Activated CD4-positive, alpha-beta T cell treated with anti-CD3 and anti-CD28 coated beads, Interleukin-2, amount 50 U/mL, for 16 hours (primary cell): ENCODE results near the gene PHC2.
A peak's percentile ranks its signal among the peaks of the same experiment; 100 is the strongest.
"Not testable (repeated sequence)": the region's sequence is repeated elsewhere in the genome, so short reads cannot be mapped to it uniquely, and the experiment has no call there.

Experiments
- DNase-seq: peaks from one replicate; pipeline ENCODE4 v3.0.0-alpha.2; 2020

PHC2 gene

DNA sequence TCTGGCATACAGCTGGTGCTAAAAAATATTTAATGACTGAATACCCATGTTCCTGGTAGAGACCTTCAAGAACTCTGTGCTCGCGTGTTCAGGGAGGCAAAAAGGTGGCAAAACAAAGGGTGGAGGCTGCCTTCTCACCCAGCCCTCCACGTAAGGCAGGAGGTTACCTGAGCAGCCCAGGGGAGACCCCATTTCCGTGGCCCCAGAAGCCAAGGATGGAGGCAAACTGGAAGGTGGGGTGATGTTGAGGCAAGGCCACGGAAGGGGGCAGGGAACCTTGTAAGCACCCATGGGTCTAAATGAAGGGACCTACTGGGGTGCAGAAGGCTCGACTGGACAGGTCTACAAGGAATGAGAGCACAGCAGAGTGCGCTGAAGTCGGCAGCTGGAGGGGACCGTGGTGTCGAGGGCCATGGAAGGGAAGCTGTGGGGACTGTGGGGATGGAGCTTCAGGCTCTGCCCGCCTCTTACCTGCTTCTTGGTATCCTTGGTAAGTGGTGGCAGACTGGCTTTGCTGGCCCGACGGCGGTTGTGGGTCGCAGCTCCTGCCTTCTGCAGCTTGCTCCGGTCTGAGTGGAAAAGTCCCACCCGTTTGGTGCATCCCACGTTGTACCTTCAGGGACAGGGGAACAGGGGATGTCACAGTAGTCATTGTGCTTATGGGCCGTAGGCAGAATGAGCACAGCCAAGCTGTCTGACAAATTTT is 101.1 kb downstream of the PHC2 start:
- DNase-seq: no peak

DNA sequence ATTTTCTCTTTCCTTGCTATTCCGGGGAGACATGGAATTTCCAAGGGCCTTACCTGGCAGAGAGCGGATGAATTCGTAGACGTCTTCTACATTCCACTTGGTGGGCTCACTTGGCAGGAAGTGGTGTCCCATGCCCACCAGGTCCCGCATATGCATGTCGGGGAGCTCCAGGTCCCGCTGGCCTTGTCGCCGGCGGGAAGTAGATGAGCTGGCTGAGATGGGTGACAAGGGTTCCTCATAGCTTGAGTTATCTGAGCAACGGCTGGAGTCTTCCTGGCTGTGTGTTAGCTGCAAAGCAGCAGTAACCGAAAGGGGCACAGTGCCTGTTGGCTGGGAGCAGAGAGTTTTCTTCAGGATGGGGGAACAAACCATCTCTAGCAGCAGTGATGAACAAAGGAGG is 102.1 kb downstream of the PHC2 start:
- no peak for DNase-seq

DNA sequence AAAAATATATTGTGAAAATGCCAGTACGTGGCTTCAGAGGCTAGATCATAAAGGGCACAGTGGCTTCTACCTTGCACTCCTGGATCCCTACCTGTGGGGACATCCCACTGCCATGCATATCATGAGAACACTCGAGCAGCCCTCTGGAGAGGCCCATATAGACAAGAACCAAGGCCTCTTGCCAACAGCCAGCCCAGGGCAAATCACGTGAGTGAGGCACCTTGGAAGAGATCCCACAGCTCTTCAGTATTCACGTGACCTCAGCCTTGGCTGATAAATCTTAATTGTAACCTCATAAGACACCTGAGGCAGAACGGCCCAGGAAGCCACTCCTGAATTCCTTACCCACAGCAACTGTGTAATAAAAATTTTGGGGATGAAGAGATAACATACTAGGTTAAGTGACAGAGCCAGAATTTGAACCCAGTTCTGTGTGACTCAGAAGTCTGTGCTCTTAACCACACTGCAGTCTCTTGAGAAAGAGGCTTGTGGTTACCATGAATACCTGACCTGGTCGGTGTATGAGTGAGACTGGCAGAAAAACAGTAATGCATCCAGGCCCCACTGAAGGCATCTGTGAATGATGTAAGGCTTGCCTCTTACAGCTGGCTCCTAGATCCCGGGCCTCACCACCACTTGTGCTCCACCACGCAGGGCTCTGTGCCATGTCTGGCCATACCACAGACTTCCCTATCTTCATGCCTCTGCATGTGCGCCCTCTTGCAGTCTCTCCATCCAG is 103.1 kb downstream of the PHC2 start:
- DNase-seq: peak; percentile 32

DNA sequence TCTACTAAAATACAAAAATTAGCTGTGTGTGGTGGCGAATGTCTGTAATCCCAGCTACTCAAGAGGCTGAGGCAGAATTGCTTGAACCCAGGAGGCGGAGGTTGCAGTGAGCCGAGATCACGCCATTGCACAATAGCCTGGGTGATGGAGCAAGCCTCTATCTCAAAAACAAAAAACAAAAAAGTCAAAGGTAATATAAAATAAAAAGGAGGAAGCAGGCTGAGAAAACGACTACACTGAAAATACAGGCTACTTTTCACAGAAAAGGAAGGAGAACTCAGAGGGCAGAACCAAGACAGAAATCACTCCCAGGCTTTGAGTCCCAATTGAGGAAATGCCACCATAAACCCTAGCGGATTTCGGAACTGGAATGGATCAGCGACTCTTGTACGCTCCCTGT is 104.1 kb downstream of the PHC2 start:
- DNase-seq: no peak

DNA sequence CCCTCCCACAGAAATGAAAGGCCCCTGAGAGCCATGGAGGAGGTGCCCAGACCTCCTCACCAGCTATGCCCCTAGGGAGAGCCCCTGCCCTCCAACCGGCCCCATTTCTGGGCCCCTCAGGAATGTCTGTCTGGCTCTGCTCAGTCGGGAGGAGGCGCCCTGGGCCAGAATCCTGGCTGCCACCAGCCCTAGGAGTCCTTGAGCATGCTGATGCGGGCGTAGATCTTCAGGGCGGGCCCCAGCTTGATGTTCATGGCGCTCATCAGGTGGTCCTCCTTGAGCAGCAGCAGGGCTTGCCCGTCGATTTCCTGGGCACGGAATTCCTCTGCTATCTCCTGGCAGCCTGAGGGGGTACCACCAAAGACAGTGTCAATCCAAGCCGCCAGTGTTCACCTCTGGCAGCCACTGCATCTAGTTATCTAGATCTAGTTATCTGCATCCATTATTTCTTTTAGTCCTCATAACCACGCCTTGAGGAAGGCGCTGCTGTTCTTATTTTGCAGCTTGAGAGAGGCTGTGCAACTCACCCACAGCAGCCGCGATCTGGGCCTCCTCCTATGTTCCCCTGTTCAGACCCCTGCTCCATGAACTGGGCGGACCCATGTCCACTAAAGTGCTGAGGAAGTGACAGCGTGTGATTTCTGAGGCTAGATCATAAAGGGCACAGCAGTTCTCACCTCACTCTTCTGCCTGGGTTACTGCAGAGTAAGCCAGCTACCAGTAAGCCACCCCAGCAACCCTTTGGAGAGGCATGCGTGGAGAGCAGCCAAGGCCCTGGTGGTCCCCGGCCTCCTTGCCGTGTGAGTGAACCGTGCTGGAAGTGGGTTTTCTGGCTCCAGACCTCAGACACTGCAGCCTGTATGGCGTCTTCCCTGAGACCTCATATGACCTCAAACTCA is 106.0 kb downstream of the PHC2 start:
- no peak for DNase-seq

DNA sequence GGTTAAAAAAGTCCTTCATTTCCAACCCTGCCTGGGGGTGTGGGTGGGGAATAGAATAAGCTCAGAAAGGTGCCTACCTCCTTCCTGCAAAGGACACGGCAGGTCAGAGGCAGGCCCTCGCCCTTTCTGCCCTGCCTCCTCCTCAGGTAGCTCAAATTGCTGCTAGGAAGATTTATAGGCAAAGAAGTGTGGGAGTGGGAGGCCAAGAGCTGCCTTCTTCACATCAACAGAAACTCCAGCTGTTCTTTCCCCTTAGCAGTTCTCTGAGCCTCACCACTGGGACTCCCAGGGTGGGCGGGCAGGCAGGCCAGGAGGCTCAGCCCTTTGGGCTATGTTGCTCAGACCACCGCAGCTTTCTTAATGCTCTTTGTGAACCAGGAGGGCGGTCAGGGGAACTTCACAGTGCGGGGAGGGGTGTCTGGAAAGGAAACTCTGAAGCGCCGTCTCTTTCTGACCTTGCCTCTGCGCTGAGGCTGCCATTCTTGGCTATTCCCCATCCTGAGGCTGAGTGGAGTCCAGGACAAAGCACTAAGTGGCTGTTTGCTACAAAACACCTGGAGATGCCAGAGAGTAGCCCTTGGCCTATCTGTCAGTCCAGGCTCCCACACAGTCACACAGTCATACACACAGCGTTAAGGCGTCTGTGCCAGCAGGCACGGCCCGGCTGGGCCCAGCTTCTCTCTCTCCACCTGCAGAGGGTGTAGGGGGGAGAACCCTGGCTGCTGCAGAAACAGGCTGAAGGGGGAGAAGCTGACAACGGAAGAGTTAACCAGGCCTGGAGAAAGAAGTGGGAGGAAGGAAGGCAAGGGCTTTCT is 107.0 kb downstream of the PHC2 start:
- DNase-seq: no peak

DNA sequence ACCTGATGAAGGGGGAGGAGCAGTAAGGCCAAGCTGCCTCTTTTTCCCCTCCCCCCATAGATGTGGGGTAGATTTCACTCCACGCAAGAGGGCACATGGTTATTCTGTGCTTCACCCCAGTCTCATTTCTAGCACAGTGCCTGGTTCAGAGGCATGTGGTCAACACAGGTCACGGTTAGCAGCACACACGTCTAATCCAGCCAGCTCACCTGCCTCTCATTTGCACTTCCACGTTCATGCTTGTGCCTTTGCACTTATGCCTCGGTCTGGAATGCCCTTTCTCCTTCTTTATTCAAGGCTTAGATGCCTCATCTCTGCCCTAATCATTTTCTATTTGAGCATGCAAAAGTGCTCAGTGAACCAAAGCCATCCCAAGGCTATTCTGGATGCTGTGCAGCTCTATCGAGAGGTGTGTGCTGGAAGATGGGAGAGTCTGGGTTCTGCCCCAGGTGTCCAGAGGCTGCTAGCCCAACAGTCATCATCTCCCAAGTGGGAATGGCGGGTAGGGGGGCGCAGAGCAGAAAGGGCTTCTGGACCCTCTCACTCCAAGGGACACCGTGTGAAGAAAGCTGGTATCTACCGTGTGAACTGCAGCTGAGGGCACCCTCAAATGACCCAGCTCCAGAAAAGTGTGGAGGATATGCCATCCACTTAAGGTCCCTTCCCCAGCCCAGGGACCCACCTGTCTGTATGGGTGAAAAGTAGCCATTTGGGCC is 107.9 kb downstream of the PHC2 start:
- no peak for DNase-seq

DNA sequence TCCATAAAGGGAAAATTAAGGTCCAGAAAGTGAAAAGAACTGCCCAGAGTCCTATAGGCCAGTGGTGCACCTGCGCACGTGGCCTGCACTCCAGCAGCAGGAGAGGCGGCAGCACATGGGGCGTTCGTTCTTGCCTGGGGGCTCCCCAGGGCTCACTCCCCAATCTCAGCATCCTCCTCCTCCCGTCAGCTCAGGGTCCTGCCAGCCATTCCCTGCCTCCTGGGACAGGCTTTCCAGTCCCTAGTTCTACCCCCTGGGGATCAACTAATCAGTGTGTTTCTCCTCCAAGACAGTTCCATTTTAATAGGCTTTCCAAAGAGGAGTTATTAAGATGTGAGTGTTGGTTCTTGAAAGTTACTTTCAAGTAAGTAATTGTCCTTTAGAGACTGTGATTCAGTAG is 108.8 kb downstream of the PHC2 start:
- no peak for DNase-seq

DNA sequence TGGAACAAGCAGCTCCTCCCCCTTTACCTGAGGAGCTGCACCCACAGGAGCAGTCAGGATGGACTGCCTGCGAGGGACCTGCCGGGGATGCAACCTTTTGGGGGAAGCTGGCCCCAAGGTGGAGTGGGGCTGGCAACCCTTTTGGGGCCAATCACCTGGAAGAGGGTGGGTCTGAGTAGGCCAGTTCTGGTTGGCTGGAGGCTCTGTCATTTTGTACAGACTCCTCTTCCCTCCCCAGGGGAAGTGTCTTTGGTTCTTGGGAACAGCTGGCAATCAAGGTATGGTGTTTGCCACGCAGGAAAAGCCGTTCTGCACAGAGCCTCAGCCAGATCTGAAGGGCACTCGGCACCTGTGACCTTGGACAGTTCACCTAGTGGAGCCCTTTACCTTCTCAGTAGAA is 109.7 kb downstream of the PHC2 start:
- no peak for DNase-seq

DNA sequence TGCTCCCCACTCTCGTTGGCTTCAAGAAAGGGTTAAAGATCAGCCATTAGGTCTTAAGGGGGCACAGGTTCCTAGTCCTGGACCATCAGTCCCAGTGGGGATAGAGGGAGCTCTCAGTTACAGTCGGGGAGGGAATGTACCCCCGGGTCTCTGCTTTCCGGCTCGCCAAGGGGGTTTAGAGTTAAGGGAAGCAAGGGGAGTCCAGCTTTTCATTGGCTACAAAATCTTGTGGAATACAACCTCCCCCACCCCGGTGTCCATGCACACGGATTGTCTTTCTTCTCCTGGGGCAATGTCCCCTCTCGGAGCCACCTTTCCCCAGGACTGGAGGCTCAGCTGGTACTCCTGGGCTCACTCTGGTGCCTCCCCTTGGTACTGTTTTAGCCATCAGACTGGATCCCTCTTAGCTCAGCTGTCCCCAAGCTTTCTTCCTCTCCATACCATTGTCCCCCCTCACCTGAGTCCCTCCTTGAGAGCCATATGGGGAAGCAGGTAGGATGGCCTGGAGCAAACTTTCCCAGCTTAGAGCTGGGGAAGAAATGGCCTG is 110.2 kb downstream of the PHC2 start, which contains the start of gene A3GALT2:
A3GALT2 (minus strand) TSS at position 480 of the 547 bp plus-strand sequence; CDS start at position 480, 0 bp downstream.
- no peak for DNase-seq

DNA sequence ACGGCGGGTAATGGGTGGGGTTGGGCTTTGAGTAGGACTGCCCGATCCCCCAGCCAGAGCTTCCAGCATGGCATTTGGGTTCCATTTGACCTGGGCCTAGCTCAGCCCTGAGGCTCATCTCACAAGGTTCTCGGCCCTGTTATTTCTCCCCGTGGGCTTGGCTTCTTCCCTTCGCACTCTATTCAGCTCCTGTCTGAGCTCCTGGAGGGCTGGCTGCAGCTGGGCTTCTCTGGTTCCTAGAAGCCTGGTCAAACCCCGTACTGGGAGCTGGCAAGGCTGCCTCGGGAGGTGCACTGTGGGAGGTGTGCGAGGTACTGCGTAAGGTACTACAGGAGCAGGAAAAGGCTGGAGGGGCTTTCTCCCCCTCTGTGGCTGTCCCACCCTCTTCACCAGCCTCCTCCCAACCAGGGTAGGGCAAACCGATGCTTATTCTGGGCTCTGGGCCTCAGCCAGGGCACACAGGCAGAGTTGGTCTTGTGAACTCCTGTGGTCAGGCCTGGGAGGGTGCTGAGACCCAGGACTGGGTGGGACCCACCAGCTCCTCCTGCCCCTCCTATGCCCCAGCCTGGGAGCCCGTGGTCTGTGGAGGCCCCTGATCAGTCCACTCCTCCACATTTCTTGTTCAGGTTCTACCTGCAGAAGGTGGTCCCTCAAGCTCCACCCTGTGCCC is 110.8 kb downstream of the PHC2 start:
- DNase-seq: no peak

DNA sequence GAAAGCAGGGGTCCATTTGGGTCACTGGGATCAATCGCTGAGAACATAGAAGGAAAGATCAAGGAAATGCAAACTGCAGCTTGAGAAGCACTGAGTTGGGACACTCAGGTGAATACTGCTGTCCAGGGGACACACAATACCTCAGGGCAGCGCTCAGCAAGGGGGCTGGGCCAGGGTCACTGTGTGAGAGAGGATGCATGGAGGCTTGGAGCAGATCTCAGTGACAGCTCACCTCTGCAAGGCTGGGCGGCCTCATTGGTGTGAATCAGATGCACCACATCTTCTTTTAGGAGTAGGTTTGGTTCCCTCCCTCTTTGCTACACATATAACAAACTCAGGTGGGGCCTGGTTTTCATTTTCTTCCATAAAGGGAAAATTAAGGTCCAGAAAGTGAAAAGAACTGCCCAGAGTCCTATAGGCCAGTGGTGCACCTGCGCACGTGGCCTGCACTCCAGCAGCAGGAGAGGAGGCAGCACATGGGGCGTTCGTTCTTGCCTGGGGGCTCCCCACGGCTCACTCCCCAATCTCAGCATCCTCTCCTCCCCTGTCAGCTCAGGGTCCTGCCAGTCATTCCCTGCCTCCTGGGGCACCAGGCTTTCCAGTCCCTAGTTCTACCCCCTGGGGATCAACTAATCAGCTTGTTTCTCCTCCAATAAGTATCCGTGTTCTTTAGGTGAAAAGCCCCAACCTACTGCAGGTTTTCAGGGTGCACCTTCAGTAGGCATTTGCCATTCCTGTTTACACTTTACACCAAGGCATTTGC is 111.5 kb downstream of the PHC2 start:
- DNase-seq: no peak

DNA sequence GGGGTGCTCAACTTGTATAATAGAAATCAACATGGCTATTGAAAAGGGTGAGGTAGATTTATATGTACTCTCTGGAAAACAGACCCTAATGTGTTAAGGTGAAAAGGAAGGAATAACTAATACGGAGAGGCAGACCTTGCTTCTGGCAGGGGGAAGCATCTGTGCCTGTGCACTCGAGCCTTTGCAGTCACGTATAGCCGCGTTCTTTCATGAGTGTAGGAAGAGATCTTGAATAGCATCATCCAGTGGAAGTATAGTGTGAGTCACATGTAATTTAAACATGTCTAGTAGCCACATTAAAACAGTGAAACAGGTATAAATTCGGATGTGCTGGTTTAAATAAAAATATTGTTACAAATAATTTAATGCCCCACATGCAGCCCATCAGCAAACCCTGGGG is 112.9 kb downstream of the PHC2 start:
- no peak for DNase-seq

DNA sequence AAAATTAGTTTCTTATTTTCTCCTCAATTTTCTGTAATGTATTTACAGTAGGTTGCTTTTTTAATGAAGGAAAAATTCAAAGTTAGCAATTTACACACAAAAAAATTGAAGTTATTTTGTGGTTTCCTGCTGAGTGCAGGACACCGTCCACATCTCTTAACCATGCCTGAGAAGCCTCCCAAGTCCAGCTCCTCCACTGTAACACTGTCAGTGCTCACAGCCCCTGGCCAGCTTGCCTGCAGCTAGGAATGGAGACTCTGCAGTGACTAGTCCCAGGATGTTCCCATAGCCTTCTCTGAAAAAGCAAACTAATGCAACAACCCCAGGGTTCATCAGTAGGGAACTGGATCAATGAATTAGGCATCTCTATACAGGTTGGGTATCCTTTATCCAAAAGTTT is 113.5 kb downstream of the PHC2 start:
- DNase-seq: no peak

DNA sequence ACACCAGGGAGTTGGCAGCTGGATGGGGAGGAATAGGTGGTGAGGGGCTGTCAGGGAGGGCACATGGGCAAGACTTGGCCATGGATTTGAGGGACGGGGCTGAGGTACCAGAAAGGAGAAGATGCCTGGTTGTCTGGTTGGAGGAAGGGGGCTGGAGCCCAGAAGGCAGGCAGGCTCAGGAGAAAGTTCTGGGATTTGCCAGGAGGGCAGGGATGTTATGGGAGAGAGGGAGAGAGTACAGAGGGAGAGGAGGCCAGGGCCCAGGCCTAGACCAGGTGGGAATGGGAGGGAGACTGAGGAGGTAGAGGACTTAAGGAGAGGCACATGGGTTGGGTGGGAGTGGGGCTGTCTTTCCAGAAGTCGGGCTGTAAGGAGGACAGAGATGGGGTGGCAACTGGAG is 114.3 kb downstream of the PHC2 start:
- no peak for DNase-seq

DNA sequence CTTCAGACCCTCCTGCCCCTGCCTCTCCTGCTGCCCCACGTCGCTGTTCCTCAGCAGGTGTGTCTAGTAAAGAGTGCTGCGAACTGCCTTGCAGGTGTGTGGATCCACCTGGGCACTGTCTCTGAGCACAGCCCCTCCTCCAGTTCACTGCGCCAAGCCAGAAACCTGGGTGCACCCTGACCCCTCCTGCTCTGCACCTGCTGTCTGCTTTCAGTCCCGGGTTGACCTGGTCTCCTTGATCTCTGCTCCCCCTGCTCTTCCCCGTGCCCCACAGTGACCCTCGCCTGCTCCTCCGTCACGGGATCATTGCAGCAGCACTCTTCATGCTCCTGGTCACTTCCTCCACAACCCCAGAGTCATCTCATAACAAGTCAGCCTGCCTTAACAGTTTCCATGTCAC is 116.5 kb downstream of the PHC2 start:
- DNase-seq: no peak

DNA sequence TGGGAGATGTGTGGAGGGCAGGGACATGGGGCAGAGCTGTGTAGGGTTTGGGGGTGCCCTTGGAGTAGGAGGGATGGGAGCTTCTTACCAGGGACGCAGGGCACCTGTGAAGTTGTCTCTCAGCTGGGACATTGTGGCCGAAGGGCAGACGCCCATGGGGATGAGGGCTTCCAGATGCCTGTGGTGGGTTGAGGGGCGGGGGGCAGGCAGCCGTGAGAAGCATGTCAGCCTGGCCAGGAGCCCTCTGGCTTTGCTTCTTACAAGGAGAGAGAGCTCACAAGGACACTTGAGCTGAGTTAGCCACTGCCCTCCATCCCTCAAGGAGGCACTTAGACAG is 118.5 kb downstream of the PHC2 start:
- DNase-seq: no peak

DNA sequence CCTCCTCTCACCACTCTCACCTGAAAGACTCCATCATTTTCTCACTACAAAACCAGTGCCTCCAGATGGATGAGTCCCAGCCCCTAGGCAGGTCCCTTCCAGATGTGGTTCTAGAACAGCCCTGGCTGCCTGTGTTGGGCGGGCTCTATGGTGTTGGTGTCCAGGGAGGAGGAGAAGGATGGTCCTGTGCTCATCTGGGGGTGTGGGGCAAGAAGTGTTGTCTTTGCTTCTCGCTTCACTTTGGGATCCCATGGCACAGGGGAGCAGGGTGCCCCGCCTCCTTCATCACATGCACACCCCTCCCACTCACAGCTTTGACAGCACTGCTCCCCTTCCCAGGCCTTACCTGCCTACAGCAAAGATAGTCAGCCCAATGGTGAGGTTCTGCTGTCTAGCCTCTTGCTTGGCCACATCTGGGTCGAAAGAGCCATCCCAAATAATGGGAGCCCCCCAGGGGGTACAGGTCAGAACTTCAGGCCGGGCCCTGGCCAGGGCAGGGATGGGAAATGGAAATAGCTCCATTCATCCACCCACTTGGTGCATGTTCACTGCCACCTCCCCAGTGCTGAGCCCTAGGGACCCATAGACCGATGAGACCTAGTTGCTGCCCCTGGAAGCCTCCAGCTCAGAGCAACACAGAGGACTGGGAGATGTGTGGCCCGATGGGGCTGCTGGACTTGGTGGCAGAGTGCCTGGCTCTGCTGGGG is 119.0 kb downstream of the PHC2 start:
- no peak for DNase-seq

DNA sequence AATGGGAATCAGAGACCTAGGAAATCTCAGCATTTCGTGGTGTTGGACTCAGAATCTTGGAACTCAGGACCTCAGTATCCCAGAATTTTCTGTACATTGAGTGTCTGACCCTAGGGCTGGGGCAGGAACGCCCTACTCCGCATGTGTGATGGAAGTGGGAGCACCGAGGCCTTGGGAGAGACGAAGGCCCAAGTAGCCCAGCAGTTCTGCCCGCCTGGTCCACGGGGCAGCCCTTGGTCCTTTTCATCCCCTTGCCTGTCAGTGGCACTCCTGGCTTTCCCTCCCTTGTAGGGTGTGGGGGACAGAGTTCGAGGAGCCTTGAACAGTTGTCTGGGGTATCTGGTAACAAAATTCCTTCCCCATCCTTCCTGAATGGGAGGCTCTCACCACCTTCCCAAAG is 120.2 kb downstream of the PHC2 start:
- no peak for DNase-seq

DNA sequence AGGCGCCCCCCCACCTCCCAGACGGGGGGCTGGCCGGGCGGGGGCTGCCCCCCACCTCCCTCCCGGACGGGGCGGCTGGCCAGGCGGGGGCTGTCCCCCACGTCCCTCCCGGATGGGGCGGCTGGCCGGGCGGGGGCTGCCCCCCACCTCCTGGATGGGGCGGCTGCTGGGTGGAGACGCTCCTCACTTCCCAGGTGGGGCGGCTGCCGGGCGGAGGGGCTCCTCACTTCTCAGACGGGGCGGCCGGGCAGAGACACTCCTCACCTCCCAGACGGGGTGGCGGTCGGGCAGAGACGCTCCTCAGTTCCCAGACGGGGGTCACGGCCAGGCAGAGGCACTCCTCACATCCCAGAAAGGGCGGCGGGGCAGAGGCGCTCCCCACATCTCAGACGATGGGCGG is 121.5 kb downstream of the PHC2 start:
- not testable (repeated sequence) for DNase-seq
